Measurements from ENCODE around the gene SLC22A16.

DNA sequence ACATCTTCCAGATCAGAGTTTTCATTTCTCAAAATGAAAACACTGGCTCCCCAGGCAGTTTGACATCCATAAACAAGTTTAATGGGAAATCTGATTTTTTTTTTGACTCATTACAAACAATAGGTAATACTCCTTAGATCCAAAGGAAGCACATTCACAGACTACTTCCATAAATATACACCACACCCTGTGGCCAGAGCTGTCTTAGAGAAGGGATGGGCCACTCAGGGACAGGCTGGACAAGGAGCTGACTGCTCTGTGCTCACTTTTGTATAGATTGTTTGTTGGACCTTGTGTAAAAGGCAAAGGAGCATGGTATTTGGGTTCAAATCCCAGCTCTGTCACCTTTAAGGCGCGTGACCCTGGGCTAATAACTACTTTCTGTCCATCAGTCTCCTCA lies 48.3 kb downstream of the SLC22A16 start:
- TF ChIP-seq, protein P1, sequence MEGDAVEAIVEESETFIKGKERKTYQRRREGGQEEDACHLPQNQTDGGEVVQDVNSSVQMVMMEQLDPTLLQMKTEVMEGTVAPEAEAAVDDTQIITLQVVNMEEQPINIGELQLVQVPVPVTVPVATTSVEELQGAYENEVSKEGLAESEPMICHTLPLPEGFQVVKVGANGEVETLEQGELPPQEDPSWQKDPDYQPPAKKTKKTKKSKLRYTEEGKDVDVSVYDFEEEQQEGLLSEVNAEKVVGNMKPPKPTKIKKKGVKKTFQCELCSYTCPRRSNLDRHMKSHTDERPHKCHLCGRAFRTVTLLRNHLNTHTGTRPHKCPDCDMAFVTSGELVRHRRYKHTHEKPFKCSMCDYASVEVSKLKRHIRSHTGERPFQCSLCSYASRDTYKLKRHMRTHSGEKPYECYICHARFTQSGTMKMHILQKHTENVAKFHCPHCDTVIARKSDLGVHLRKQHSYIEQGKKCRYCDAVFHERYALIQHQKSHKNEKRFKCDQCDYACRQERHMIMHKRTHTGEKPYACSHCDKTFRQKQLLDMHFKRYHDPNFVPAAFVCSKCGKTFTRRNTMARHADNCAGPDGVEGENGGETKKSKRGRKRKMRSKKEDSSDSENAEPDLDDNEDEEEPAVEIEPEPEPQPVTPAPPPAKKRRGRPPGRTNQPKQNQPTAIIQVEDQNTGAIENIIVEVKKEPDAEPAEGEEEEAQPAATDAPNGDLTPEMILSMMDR (IDR thresholded peaks at IDR 0.05 in 4 of 5, conservative IDR thresholded peaks at IDR 0.05 in 1 of 5), result no peak
- TF ChIP-seq POLR2A (IDR thresholded peaks at IDR 0.05), result no peak

Measured in gastrocnemius medialis (tissue), 4 donors.